GM21528 (cell line): ENCODE measurements around the gene PYDC1.
"Not testable (repeated sequence)": the region's sequence is repeated elsewhere in the genome, so short reads cannot be mapped to it uniquely, and the experiment has no call there.

Experiments used
- ATAC-seq: cut with Tn5 transposase; IDR thresholded peaks from one replicate; pipeline ENCODE4 v1.9.1; 2021; ENCODE audit warnings: mild to moderate bottlenecking, moderate library complexity; ENCODE audit not compliant: unreplicated experiment, low FRiP score

Gene PYDC1

DNA sequence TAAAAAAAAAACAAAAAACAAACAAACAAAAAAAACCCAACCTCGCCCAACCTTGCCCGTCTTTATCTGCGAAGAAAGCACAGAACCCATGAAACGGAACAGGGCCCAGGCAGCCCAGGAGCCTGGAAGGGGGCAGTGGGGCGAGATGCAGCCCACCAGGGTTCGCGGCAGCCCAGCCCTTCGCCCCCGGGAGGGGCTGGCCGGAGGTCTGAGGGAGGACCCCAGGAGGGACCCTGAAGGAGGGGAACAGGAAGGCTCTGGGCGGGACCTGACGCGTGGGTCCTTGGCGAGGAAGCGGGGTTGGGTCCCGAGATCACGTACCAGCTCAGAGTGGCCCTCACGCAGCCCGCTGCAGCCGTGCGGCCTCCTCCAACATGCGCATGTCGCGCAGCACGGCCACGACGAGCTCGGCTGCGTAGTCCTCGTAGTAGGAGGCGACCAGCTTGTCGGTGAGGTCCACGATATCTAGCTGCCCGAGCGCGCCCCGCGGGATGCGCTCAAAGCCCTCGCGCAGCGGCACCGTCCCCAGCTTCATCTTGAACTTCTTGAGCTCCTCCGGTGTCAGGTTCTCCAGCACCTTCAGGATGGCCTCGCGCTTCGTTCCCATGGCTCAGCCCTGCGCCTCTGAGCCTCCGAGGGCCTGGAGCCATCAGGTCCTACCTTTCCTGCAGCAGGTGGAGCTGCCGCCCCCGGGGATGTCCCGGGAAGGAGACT lies at the start of gene PYDC1:
TSS of gene PYDC1 (minus strand) at position 714 of the 714 bp plus-strand sequence. CDS start at position 607, 107 bp downstream.
- no peak for ATAC-seq

DNA sequence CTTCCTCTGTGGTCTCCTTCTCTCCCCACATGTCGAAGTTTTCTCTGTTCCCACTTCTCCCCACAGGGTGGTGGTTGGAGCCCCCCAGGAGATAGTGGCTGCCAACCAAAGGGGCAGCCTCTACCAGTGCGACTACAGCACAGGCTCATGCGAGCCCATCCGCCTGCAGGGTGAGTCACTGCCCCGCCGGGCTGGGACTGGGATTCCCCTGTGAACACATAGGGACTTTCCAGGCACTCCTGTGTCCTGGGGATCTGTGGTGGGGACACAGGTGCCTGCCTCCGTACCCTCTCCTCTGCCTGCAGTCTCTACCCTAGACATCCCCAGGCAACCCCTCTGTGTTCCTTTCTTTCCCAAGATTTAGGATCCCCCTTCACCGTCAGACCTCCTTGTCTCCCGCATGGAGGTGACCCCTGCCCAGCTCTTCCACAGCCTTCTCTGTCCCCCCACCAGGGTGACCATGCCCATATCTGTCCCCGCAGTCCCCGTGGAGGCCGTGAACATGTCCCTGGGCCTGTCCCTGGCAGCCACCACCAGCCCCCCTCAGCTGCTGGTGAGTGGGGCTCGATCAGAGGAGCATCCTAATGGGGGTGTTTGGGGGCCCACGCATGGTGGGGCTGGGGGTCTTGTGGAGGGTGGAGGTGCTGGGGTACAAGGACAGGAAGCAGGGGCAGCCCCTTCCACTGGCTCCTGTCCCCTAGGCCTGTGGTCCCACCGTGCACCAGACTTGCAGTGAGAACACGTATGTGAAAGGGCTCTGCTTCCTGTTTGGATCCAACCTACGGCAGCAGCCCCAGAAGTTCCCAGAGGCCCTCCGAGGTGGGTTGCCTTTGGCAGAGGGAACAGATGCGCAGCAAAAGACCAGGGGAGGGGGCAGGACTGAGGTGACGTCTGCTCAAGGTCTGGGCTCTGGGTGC lies 48.7 kb upstream of the PYDC1 start:
- peak; percentile 73 for ATAC-seq

DNA sequence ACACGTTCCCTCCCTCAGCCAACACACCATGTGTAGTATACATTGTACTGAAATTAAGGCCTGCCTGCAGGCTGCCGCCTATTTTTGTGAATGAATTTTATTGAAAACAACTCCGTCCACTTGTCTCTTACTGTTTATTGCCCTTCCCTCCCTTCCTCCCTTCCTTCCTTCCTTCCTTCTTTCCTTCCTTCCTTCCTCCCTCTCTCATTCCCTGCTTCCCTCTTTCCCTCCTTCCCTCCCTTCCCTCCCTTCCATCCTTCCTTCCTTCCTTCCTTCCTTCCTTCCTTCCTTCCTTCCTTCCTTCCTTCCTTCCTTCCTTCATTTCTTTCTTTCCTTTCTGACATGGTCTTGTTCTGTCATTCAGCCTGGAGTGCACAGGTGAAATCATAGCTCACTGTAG lies 45.1 kb upstream of the PYDC1 start:
- ATAC-seq, result no peak

DNA sequence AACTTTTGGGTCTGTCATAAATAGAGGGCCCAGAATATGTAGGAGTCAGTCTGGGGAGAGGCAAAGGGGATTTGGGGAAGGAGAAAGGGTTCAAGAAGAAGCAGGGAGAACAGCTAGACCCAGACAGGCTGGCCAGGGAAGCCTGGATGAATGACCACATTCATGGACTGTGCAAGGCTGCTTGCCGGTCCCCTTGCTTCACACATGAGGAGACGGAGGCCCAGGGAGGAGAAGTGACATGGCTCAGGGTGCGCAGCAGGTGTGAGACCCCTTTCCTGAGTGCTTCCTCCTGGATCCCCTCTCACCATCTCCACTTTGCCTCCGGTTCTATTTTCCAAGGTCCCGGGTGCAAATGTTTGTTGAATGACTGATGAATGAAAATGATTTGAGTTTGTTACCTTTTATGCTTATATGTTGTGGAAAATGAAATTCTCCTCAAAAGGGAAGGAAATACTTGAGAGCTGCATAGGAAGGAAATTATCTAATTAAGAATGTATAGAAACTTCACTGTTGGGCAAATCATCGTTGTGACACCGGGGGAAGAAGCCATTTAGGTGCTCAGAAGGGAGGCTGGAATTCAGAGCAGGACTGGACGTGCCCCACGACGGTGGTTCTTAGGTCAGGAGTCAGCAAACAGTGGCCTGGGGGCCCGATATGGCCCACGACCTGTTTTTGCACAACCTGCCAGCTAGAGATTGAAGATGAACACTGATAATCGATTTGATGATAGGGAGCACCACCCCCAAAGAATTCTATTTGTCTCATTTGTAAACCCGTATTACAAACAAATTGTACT lies 43.4 kb upstream of the PYDC1 start:
- no peak for ATAC-seq

DNA sequence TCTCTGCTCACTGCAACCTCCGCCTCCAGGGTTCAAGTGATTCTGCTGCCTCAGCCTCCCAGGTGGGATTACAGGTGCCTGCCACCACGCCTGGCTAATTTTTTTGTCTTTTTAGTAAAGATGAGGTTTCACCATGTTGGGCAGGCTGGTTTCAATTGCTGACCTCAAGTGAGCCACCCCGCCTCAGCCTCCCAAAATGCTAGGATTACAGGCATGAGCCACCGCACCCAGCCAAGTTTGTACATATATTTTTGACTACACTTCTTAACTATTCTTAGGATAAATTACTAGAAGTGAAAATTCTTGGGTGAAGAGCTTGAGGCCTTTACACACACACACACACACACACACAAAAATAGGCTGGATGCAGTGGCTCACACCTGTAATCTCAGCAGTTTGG lies 41.4 kb upstream of the PYDC1 start:
- no peak for ATAC-seq

DNA sequence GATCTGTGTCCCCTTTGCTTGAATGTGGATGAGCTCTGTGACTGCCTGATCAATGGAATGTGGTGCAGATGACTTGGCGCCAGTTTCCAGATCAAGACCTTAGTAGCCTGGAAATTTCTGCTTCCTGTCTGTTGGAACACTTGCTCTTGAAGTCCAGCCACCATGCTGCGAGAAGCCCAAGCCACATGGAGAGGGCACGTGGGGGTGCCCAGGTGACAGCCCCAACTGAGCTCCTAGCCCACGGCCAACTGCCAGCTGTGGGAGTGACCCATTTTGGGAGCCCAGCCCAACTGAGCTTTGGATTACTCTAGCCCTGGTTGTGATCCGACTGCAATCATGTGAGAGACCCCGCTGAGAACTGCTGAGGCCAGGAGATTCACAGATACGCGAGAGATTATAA lies 39.5 kb upstream of the PYDC1 start:
- ATAC-seq, result no peak

DNA sequence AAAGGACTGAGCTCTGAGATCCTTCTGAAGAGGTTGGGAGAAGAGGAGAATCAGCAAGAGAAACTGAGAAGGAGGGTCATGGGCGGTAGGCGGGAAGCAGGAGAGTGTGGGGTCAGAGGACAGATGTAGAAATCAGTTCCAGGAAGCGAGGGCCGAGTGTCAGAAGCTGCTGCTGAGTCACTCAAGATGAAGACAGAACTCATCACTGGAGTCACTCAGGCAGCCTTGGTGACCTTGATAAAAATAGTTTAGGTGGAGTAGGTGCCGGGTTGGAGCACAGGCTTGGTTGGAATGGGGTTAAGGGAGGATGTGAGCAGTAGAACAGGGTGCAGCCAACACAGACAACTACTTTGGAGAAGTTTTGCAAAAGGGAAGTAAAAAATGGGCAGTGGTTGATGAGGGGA lies 36.7 kb upstream of the PYDC1 start:
- ATAC-seq, result no peak

DNA sequence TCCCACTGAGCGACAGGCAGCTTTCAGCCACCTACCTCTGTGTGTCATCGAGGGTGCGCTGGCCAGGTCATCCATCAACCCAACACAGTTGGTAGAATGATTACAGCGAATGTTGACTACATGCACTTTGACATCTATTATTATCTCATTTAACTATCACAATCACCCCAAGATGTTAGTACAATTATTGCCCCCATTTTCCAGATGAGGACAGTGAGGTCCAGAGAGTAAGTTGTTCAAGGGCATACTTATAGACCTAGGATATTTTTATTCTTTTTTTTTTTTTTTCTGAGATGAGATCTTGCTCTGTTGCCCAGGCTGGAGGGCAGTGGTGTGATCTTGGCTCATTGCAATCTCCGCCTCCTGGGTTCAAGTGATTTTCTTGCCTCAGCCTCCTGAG lies 34.5 kb upstream of the PYDC1 start:
- no peak for ATAC-seq

DNA sequence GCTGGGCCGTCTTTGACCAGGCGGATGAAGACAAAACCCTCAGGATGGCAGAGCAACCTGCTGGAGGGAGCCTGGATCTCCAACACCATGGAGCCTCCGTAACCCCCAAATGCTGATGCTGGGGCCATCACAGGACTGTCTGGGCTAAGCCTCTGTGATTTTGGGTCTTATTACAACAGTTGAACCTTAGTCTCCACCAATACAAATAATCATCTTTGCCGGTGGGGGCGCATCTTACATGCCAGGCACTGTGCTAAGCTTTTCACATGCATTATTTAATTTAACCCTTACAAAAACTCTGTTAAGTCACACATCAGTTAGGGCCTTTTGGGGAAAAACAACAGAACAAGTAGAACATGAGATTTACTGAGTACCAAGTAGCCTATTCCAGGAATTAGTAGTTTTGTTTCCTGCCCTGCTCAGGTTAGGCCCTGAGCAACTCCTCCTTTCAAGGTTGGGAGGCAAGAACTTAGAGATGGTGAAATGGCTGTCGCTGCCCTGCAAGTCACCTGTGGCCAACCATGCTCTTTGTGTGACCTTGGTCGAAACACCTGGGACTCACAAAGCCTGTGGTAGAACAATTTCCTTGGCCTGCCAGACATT lies 33.9 kb upstream of the PYDC1 start:
- no peak for ATAC-seq

DNA sequence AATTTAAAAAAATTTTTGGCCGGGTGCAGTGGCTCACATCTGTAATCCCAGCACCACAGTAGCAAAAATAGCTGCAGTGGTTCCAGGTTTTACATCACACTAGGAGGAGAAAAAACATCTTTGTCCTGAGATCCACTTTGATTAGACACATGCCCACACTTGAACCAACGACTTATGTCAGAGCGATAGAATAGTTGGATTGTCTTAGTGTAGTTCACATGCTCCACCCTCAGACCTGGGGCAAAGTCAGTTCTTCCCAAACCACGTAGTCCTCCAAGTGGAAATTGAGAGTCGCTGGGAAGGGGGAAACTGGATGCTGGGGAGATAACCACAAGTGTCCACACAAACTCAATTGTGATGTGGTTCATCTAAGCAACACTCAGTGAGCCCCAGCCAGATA lies 31.4 kb upstream of the PYDC1 start:
- ATAC-seq, result no peak

DNA sequence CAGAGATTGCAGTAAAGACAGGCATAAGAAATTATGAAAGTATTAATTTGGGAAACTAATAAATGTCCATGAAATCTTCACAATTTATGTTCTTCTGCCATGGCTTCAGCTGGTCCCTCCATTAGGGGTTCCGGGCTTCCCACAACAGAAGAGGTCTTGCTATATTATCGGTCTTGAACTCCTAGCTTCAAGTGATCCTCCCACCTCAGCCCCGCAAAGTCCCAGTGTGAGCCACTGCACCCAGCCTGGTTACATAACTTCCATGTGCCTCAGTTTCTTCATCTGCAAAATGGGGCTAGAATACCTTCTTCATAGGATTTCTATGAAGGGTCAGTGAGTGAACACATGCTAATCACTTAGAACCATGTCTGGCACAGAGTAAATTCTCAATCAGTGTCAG lies 29.4 kb upstream of the PYDC1 start:
- ATAC-seq, result no peak

DNA sequence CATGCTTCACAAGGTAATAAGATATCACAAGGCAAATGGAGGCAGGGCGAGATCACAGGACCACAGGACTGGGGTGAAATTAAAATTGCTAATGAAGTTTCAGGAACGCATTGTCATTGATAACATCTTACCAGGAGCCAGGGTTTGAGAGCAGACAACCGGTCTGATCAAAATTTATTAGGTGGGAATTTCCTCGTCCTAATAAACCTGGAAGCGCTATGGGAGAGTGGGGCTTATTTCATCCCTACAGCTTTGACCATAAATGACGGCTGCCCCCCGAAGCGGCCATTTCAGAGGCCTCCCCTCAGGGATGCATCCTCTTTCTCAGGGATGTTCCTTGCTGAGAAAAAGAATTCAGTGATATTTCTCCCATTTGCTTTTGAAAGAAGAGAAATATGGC lies 28.7 kb upstream of the PYDC1 start:
- ATAC-seq, result not testable (repeated sequence)

DNA sequence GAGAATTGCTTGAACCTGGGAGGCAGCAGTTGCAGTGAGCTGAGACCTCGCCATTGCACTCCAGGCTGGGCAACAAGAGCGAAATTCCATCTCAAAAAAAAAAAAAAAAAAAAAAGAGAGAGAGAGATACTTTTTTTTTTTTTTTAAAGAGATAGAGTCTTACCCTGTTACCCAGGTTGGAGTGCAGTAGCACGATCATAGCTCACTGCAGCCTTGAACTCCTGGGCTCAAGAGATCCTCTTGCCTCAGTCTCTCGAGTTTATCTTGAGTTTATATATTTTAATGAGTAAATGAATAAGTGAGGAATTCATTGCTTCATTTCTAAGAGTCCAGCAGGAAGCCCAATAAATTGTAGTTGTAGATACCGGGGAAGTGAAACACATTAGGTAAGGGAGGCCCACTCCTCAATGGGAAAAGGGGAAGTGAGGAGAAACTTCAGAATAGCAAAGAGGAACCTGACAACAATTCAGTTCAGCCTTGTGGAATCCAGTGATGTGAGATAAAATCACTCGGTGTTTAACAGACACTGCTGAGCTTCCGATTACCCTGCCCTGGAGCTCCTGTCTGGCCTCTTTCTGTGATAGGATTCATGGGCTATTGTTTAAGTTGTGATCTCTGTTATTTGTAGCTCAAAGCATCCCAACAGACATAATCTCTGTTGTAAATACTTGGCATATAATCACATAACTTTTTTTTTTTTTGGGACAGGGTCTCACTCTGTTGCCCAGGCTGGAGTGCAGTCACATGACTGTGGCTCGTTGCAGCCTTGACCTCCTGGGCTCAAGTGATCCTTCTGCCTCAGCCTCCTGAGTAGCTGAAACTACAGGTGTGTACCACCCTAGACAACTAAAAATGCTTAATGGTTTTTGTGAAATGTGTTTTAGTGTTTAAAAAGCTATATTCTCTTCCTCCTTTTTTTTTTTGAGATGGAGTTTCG lies 27.1 kb upstream of the PYDC1 start:
- no peak for ATAC-seq

DNA sequence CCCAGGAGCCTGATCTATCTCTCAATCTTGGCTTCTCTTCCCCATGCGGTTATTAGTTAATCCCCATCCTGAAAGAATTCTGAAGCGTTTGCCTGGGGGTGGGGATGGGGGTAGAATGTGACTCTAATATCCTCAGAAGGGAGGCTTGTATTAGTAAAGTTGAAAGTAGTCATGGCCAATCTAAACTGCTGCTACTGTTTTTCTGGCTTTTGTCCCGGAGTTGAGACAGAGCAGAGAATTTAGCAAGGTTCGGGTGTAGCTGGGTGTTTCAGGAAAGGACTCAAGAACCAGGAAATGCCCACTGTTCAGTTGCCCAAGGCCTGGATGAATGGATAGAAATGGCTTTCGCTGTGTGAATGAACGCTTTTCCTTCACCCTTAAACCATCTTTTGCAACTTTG lies 25.3 kb upstream of the PYDC1 start:
- no peak for ATAC-seq

DNA sequence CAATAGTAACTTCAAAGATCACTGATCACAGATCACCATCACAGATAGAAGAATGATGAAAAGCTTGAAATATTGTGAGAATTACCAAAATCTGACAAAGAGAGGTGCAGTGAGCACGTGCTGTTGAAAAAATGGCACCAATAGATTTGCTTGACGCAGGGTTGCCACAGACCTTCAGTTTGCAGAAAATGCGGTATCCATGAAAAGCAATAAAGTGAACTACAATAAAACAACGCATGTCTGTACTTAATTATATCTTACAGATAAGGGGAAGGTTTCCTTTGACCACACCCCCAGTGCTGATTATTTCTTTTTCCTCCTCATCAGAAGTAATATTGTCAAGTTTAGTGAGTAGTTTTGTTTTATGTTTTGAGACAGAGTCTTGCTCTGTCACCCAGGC lies 21.1 kb upstream of the PYDC1 start:
- ATAC-seq, result no peak

DNA sequence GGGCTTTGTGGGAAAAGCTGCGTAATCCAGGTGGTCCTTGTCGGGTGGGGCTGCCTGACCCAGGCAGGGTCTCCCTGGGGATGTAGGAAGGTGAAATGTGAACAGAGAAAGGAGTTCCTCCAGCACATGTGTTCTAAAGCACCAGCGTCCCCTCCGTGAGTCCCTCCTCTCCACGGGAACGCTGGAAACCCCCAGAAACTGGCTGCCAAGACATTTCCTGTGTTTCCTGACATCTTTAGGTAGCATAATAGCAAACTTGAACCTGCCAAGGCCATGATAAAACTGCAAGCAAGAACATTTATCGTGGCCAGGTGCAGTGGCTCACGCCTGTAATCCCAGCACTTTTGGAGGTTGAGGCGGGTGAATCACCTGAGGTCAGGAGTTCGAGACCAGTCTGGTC lies 12.6 kb upstream of the PYDC1 start:
- no peak for ATAC-seq

DNA sequence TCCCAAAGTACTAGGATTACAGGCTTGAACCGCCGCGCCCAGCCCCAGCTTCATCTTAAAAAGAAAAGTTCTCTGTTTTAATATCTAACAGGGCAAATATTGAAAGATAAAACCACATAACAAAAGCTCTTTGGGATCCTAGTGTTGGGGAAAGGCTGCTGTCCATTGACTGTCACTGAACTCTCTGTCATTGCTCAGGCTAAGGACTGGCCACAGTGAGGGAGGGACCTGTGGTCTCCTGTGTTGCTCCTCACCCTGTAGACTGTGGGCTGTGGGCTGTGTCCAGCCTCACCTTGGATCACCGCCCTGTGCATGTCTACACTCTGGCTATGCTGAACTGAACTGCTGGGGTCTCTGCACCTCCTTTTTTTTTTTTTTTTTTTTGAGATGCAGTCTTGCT lies 11.3 kb upstream of the PYDC1 start:
- no peak for ATAC-seq

DNA sequence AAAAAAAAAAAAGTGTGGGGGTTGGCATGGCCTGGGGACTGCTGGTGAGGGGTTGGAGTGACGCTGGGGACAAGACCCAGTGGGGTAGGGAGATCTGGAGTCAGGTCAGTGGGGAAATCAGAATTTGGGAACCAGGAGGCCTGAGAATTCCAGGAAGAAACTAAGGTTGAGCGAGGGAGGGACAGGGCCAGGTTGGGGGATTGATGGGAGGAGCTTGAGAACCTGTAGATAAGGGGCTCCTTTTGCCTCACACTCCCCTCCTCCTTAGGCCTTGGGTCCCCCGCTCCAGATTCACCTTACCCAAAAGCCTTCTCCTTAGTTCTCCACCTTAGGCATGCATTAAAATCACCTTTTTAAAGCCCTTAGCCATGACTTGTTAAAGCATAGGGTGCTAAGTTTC lies 8.3 kb upstream of the PYDC1 start:
- ATAC-seq, result no peak

DNA sequence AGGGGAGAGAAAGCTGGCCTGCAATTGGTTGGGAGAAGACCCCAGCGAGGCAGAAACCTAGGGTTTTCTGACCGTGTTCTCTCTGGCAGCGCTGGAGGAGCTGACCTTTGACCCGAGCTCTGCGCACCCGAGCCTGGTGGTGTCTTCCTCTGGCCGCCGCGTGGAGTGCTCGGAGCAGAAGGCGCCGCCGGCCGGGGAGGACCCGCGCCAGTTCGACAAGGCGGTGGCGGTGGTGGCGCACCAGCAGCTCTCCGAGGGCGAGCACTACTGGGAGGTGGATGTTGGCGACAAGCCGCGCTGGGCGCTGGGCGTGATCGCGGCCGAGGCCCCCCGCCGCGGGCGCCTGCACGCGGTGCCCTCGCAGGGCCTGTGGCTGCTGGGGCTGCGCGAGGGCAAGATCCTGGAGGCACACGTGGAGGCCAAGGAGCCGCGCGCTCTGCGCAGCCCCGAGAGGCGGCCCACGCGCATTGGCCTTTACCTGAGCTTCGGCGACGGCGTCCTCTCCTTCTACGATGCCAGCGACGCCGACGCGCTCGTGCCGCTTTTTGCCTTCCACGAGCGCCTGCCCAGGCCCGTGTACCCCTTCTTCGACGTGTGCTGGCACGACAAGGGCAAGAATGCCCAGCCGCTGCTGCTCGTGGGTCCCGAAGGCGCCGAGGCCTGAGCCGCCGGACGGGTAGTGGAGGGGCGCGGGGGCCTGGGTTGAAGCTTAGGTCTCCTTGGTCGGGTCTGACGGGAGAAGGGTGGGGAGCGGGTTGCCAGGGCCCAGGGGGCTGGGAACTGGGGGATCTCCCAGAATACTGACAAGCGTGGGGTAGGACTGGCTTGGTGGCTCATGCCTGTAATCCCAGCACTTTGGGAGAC lies 7.4 kb upstream of the PYDC1 start:
- no peak for ATAC-seq
